GM04504 (cell line): Measurements from ENCODE around the gene EMILIN2.

Experiments
- DNase-seq: peaks from one replicate; pipeline ENCODE4 v3.0.0-alpha.2; 2012; ENCODE audit warnings: low read depth

The EMILIN2 gene

DNA sequence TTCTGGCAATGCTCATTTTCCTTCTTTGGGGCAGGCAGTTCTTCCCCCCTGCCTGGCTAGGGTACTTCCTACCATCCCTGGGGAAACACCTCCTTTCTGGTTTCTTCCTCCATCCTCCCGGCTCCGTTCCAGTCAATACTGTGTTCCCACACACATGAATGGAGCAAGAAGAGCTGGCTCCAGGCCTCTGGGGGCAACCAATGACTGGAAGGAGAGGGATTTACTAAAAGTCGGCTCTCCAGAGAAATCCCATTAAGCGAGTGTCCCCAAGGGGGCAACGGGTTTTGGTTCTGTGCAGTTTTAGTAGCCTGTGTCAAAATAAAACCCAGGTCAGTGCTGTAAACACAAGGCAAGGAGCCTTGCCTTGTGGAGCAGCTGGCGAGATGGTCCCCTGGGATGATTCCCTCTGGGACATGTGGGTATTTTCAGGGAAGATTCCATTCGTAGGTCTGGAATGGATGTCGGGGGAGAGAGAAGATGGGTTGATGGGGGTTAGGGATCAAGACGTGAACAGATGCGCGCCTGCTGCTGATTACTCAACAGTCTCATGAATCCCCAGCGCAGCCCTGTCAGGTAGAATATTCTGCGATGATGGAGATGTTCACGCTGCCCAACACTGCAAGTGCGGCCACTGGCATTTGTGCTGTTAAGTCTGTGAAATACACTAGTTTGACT, 32.0 kb downstream of the EMILIN2 start:
- no peak for DNase-seq

DNA sequence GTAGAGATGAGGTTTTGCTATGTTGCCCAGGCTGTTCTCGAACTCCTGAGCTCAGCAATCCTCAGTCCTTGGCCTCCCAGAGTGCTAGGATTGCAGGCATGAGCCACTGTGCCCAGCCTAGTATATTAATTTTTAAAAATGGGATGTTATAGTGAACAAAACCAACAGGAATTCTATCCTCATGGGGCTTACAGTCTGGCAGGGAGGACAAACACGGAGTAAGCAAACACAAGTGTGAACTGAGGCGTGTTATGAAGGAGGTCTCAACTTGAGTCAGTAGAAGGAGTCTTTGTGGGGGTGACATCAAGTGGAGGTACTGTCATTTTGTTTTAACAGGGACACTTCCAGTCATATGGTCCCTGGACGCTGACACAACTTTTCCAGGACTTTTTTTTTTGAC, 33.1 kb downstream of the EMILIN2 start:
- DNase-seq = no peak

DNA sequence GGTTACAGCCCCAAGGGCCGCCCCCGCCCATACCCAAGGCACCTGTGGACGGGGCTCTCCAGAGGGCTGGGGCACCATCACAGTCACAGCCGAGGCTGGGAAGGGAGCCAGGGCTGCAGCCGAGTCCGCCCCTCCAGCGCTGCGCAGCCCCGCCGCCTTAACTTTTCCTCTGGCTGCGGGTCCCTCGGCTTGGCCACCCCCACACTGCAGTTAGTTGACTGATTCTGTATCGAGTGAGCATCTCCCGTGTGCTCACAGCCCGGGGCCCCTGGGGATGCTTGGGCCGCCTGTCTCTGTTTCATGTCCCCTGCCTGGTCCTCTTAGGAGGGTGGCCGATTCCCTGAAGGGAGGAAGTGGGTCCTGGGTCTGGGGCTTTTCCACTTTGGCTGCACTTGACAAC, 33.7 kb downstream of the EMILIN2 start:
- DNase-seq = no peak

DNA sequence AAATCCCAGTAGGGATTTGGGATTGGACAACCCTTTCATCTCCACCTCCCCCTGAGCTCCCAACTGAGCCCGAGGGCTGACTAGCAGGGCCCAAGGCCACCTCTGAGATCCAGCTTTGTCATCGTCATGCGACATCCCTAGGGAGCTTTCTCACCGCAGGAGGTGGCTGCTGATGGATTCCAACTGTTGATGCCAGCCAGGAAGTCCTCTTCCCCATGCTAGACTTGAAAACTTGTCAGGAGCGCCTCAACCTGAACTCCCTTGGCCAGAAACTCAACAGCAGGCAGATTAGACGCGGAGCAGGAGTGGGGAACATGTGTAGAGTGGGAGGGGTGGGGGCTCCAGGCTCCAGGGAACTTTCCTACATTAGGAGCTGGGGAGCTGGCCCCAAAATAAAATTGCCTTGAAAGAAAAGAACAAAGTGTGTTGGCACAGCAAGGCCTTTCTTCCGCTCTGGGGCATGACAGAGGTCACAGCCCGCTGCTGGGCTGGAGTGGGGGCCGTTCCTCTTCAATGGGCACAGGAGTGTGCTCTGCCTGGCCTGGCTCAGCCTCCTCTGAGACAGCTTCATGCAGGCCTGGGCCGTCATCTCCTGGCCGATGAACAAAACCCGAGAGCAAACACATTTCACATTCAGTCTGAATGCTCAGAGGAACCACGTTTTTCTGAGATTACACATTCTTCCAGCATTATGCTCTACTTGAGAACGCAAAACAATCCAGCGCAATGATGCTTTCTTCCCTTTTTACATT, 34.5 kb downstream of the EMILIN2 start:
- DNase-seq = peak; percentile 90

DNA sequence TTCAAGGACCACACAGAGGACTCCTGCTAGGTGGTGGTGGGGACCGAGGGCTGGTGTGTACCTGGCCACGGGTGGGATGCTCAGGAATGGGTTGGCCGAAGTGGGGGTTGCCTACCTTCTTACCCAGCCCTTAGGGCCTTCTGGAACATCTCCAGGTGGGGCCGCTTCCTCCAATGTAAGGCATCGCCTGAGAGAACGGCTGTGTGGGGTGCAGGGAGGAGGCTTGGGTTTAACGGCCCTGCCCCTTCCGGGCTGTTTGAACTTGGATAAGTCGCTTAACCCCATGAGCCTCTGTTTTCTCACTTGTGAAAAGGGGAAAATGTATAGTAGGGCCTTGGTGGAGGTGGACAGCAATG, 35.0 kb downstream of the EMILIN2 start:
- no peak for DNase-seq

DNA sequence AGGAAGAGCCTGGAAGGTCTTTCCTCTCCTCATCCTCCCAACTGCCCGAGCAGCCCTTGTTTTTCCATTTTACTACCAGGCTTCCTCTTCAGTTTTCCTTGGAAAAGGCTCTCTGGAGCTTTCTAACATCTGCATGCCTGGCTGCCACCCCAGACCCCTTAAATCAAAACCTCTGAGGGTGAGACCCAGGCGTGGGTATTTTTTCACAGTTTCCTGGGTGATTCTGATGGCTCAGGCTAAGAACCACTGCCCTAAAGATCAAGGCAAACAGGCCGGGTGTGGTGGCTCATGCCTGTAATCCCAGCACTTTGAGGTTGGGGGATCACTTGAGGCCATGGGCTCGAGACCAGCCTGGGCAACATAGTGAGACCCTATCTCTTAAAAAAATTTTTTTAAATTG, 35.4 kb downstream of the EMILIN2 start:
- no peak for DNase-seq

DNA sequence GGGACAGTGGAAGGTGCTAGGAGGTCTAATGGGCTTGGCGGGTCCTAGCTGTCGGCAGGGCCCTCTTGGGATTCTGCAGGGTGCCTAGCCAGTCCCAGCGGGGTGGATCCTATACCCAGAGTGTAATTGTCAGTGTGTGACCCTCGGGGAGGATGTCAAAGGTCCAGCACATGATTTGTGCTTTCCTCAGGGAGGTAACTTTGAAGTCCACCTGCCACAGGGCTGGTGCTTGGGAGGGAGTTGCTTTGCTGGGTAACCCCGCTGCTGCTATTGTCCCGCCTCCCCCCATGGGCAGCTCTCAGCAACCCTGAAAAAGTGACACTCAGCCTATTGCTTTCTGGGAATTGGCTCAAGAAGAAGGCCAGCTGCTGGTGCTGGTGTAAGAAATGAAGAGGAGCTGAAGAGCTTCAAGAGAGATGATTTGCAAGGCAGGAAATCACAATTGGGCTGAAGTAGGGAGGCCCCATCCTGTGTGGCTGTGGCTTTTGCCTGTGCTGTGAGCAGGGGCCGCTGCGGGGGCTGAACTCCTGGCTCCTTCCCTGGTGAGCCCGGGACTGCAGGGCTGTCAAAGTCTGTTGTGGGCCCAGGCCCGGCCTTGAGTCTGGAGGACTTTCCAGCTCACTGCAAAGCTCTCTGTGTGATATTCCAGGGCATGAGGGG, 36.4 kb downstream of the EMILIN2 start:
- no peak for DNase-seq

DNA sequence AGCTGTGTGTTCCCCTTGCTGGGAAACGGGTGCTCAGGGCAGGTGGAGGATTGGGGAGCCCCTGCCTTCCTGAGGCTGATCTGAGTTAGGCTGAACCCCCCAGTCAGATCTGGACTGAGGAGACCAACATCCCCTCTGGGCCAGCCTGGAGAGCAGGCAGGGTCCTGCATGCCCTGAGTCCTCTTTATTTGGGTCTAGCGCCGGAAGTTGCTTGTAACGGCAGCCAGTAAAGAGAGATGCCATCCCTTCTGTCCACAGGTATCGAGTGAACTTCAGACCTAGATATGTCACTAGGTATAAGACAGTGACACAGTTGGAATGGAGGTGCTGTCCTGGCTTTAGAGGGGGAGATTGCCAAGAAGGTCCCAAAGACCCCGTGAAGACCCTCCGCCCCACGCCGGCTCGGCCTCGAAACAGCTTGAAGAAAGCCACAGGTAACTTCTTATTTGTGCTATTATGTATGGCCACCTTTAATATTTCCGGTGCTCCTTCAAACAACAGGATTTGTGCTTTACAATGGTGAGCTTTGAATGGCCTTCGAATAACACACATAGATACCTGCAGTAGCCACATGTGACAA, 38.0 kb downstream of the EMILIN2 start:
- DNase-seq = no peak

DNA sequence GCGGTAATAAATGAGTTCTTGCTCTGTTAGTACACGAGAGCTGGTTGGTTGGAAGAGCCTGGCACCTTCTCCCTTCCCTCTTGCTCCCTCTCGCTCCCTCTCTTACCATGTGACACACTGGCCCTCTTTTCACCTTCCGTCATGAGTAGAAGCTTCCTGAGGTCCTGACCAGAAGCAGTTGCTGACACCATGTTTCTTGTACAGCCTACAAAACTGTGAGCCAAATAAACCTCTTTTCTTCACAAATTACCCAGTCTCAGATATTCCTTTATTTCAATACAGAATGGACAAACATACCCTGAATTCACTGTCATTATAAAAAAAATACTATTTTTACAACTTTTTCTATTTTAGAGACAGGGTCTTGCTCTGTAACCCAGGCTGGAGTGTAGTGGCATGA, 40.7 kb downstream of the EMILIN2 start:
- DNase-seq = no peak

DNA sequence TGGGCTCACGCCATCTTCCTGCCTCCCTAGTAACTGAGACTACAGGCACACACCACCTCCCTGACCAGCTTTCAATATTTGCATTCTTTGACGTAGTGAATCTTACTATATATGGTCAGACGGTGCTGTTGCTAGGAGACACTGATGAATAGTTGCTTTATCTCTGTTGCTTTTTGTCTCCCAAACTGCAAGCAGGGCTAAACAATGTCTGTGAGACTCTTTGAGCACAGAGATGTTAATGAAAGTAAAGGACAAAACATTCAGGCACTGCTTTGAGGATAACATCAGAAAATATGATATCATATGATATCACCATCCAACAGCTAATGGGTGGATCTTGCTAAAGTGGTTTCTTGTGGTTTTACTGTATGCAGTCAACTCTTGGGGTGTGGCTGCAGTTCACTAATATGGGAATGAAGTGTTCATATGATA, 43.0 kb downstream of the EMILIN2 start:
- DNase-seq = no peak

DNA sequence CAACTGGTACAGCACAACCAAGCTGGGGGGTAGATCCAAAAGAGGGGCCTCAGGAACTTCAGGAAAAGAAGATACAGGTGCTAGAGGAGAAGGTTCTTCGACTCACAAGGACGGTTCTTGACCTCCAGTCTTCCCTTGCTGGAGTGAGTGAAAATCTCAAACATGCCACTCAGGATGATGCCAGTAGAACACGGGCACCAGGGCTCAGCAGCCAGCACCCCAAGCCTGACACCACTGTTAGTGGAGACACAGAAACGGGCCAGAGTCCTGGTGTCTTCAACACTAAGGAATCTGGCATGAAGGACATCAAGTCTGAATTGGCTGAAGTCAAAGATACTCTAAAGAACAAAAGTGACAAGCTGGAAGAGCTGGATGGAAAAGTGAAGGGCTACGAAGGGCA, 43.8 kb downstream of the EMILIN2 start:
- no peak for DNase-seq

DNA sequence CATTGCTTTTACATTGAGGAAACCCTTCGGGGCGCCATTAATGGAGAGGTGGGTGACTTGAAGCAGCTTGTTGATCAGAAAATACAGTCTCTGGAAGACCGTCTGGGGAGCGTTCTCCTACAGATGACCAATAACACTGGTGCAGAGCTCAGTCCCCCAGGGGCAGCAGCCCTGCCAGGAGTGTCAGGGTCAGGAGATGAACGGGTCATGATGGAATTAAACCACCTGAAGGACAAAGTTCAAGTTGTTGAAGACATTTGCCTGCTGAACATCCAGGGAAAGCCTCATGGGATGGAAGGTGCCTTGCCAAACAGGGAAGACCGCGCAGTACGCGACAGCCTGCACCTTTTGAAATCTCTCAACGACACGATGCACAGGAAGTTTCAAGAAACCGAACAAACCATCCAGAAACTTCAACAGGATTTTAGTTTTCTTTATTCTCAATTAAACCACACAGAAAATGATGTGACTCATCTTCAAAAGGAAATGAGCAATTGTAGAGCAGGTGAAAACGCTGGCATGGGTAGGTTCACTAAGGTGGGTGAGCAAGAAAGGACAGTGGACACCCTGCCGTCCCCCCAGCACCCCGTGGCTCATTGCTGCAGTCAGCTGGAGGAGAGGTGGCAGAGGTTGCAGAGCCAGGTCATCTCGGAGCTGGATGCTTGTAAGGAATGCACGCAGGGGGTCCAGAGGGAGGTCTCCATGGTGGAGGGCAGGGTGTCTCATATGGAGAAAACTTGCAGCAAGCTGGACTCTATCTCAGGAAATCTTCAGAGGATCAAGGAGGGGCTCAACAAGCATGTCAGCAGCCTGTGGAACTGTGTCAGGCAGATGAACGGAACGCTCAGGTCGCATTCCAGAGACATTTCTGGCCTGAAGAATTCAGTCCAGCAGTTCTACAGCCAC, 45.0 kb downstream of the EMILIN2 start:
- DNase-seq = no peak

DNA sequence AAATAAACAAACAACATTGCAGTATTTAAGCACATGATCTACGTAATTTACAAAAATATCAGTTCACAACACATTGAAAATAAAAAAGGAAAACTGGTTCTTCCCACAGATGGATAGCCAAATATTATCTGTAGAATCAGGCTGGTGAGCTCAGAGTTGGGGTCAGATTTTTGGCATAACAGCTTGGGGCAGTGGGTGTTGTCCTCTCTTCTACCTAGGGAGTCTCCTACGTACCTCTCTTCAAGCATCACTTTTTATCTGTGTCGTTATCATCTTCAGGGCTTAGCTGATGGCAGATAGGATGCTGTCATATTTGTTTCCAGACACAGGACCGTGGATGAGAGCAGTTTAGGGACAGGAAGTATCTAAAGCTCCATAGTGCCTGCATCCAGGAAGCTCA, 46.2 kb downstream of the EMILIN2 start:
- no peak for DNase-seq

DNA sequence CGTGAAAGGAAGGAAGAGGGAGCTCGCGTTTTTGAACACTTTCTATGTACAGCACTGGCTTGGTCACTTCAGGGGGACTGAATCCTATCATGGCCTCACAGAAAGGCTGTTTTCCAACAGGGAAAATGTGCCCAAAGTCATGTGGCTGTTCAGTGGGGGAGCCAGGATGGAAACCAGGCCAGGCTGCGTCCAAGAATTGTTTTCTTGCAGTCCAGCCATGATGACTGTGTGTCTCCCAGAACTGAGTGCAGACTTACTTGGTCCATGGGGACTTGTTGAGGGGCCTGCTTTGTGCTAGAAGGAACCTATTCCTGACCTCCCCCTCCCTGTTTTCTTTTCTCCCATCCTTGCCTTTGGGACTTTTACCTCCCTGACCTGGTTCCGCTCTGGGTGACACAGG, 46.9 kb downstream of the EMILIN2 start:
- DNase-seq = no peak

DNA sequence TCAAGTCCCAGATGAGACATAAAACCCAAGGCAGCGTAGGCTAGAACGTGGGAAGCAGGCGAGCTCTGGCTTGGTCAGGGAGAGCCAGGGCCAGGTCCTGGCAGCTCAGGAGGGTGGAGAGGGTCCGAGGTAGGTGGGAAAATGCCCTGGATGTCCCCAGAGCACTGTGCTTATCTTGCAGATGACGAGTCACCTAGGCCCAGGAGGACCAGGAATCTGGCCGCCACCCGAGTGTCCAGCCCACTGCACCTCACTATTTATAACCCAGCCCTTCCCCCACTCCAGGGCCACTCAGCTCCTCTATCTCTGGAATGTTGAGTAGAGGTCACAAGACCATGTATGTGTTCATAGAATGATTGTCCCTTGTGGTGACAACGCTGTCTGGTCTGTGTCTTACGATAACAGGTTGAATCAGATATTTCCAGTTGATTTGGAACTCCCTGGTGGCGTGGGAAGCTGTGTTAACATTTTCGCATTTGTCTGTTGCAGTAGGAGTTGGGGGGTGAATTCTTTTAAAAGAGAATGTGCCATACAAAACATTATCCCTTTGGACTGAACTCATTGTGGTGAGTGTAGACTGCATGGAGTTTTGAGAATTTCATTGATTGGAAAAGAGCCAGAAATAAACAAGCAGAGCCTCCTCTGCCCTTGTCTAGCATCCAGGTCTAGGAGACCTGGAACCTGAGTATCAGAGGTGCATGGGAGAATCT, 47.5 kb downstream of the EMILIN2 start:
- no peak for DNase-seq

DNA sequence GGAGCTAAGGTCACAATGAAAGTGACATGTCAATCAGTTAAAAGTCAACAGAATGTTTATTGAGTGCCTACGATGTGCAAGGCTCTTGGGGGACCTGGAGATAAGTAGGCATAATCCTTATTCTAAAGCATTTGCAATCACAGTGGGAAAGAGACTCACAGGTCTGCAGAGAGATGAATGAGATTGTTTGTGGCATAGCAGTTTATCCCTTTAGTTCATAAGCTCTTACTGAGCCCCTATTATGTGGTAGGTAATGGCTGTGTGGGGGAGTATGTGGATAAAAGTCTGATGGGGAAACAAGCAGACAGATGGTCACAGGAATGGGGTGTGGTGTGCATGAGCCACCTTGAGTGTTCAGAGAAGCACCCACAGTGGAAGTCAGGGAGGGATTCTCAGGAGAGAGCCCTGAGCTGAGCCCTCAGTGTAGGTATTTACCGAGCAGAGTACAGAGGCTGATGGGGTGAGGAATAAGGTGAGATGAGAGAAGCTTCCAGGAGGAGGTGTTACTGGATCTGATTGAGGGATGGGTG, 48.1 kb downstream of the EMILIN2 start:
- DNase-seq = no peak

DNA sequence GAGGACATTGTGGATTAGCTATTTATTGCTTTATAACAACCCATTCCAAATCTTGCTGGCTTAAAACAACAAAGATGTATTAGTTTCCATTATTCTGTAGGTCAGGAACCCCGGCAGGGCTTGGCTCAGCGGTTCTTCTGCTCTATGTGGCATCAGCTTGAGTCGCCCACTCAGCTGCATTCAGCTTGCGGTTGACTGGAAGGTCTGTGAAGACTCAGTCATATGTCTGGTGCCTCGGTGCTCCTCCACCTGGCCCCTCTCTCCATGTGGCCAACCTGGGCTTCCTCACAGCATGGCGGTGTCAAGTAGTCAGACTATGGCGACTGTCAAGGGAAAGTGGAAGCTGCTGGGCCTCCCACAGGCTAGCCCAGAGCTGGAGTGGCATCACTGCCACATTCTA, 48.6 kb downstream of the EMILIN2 start:
- DNase-seq = no peak

DNA sequence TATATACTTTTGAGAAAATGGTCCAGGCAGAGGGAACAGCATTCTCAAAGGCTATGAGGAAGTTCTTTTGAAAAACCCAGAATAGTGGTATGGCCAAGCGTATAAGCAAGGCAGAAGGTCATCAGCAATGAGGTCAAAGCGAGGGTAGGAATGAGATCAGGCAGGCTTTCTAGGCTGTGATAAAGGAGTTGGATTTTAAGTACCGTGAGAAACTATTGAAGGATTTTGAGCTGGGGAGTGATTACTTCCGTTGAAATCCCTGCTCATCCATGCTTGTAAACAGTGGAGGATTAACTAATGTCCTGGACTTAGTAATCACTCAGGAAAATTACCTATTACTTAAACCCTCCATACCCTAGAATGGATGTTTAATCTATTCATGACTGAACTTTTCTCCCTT, 50.2 kb downstream of the EMILIN2 start:
- no peak for DNase-seq

DNA sequence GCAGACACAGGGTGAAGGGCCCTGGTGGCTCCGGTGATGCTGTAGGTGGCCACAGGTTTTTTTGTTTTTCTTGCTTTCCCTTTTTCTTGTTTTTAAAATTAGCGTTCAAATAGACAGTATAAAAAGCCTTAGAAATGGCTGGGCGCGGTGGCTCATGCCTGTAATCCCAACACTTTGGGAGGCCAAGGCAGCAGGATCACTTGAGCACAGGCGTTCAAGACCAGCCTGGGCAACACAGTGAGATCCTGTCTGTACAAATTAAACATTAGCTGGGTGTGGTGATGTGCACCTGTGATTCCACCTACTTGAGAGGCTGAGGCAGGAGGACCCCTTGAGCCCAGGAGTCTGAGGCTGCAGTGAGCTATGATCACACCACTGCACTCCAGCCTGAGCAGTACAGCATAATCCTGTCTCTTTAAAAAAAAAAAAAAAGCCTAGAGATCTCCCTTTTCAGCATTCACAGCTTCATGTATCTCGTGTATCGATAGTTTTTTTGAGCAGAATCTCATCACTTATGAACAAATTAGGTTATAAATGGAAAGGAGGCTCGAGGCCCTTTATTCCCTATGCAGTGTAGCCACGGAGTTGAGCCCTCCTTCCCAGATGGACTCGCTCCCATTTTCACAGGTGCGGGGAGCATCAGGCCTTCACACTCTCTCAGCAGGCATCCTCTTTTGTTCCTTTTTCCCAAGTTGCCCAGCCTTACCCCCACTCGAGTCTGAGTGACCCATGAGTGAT, 50.8 kb downstream of the EMILIN2 start:
- no peak for DNase-seq

DNA sequence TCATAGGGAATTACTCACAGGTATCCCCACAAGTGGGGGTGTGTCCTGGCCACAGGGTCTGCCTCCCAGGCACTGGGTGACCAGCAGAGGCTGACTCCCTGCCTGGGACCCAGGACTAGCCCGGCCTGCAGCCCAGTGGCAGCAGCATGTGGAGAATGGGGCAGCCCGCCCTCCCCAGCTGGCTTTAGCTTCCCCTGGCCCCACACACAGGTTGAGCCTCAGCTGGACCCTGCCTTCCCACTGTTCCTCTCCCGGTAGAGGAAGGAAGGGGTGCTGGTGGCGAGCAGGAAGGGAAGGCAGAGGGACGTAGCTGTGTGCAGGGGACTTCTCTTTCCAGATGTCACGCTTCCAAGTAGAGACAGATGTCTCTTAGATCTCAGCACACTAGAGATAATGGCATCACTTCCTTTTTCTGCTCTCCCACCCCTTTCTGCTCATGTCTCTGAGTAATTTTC, 51.4 kb downstream of the EMILIN2 start:
- no peak for DNase-seq
